ENCODE data around the gene PAN3. TPM values are rescaled to one million over a fixed set of nuclear protein-coding genes. Genes with fewer than 3 reads are reported as not detected.

PAN3 gene
- total and polyA plus RNA-seq, 2 experiments from 2014 or later = 7.8 to 25.1 TPM

DNA sequence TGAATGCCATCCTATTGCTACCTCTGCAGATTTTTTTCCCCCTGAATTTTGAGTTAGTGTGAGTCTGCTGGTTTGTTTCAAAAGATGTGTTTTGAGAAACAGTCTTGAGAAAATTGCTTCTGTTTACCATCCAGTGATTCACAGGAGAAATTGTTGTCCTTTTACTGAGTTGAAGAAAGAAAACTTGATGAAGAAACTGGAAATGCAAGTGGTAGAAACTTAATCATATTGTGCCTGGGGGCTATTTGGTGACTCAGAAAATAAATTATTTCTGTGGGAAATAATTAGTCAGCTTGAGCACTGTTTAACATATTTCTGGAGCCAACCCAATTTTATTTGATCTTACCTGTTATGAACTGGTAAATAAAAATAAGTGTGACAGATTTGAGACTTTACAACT is 35.4 kb downstream of the PAN3 start:
- no peaks in the 10 kb centered on the region for H3K9me3 ChIP-seq (ENCODE audit: low read depth)
- no peaks in the 10 kb centered on the region for H3K27me3 ChIP-seq
- no peaks in the 10 kb centered on the region for H3K4me1 ChIP-seq (ENCODE audit: low read depth)
- DNase-seq (ENCODE audit: low read depth in 1 of 2, low spot score in 1 of 2) = no peak
- H3K36me3 ChIP-seq = peaks cover 21% of the 10 kb centered on the region
- no peak overlapping the region for H3K4me3 ChIP-seq
- no peak overlapping the region for H3K27ac ChIP-seq
- TF ChIP-seq, protein P1, sequence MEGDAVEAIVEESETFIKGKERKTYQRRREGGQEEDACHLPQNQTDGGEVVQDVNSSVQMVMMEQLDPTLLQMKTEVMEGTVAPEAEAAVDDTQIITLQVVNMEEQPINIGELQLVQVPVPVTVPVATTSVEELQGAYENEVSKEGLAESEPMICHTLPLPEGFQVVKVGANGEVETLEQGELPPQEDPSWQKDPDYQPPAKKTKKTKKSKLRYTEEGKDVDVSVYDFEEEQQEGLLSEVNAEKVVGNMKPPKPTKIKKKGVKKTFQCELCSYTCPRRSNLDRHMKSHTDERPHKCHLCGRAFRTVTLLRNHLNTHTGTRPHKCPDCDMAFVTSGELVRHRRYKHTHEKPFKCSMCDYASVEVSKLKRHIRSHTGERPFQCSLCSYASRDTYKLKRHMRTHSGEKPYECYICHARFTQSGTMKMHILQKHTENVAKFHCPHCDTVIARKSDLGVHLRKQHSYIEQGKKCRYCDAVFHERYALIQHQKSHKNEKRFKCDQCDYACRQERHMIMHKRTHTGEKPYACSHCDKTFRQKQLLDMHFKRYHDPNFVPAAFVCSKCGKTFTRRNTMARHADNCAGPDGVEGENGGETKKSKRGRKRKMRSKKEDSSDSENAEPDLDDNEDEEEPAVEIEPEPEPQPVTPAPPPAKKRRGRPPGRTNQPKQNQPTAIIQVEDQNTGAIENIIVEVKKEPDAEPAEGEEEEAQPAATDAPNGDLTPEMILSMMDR (IDR thresholded peaks at IDR 0.05; ENCODE audit: low read depth, low read length) = no peak

DNA sequence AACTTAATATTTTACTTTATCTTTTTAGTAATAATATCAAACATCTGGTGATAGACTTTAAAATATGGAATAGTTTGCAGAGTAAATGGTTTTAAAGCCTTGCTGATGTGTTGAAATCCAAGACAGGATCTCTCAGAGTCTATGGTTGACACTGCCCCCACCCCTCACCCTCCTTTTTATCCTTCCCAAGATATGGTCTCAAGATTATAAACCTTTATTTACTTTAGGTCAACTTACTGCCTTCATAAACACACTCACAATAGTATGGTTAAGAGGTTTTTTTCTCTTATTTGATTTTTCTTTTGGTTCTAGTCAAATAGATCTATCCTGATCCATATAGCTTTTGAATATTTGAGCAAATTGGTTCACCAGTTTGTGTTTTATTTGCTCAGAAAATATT is 39.0 kb downstream of the PAN3 start:
- Histone ChIP-seq H3K27me3 (no peaks in the 10 kb centered on the region), H3K36me3 (peaks cover 21% of the 10 kb centered on the region), H3K4me3 (no peak overlapping the region), H3K9me3 (ENCODE audit: low read depth) (no peaks in the 10 kb centered on the region), H3K27ac (no peak overlapping the region), H3K4me1 (ENCODE audit: low read depth) (no peaks in the 10 kb centered on the region)
- DNase-seq (ENCODE audit: low read depth in 1 of 2, low spot score in 1 of 2) = no peak
- TF ChIP-seq, protein P1 (IDR thresholded peaks at IDR 0.05; ENCODE audit: low read depth, low read length) = no peak

- Histone ChIP-seq H3K27ac (no peak overlapping the region), H3K4me3 (no peak overlapping the region), H3K9me3 (ENCODE audit: low read depth) (no peaks in the 10 kb centered on the region), H3K4me1 (ENCODE audit: low read depth) (no peaks in the 10 kb centered on the region), H3K36me3 (peaks cover 21% of the 10 kb centered on the region), H3K27me3 (no peaks in the 10 kb centered on the region)
- no peak for DNase-seq (ENCODE audit: low read depth in 1 of 2, low spot score in 1 of 2)
- TF ChIP-seq, protein P1 (IDR thresholded peaks at IDR 0.05; ENCODE audit: low read depth, low read length) = no peak
These were observed 39.5 kb downstream of the PAN3 start for GRCh38 chr13:28177877-28178276.

GRCh38 chr13:28179974-28180373 is 41.6 kb downstream of the PAN3 start:
- no peaks in the 10 kb centered on the region for H3K27me3 ChIP-seq
- no peaks in the 10 kb centered on the region for H3K9me3 ChIP-seq (ENCODE audit: low read depth)
- no peak overlapping the region for H3K27ac ChIP-seq
- peaks cover 21% of the 10 kb centered on the region for H3K36me3 ChIP-seq
- TF ChIP-seq, protein P1 (IDR thresholded peaks at IDR 0.05; ENCODE audit: low read depth, low read length) = no peak
- DNase-seq (ENCODE audit: low read depth in 1 of 2, low spot score in 1 of 2) = no peak
- no peak overlapping the region for H3K4me3 ChIP-seq
- no peaks in the 10 kb centered on the region for H3K4me1 ChIP-seq (ENCODE audit: low read depth)

- Histone ChIP-seq H3K36me3 (peaks cover 15% of the 10 kb centered on the region), H3K27me3 (no peaks in the 10 kb centered on the region), H3K4me3 (no peak overlapping the region), H3K9me3 (ENCODE audit: low read depth) (no peaks in the 10 kb centered on the region), H3K27ac (no peak overlapping the region), H3K4me1 (ENCODE audit: low read depth) (no peaks in the 10 kb centered on the region)
- DNase-seq (ENCODE audit: low read depth in 1 of 2, low spot score in 1 of 2) = peak in 1 of 2 donors; percentile 20
- TF ChIP-seq, protein P1 (IDR thresholded peaks at IDR 0.05; ENCODE audit: low read depth, low read length) = no peak
These were observed 43.1 kb downstream of the PAN3 start for GRCh38 chr13:28181413-28181812.

- H3K4me3 ChIP-seq = no peak overlapping the region
- H3K27me3 ChIP-seq = no peaks in the 10 kb centered on the region
- no peaks in the 10 kb centered on the region for H3K36me3 ChIP-seq
- no peak overlapping the region for H3K27ac ChIP-seq
- DNase-seq (ENCODE audit: low read depth in 1 of 2, low spot score in 1 of 2) = peak in 1 of 2 donors; percentile 22
- H3K4me1 ChIP-seq (ENCODE audit: low read depth) = no peaks in the 10 kb centered on the region
- H3K9me3 ChIP-seq (ENCODE audit: low read depth) = no peaks in the 10 kb centered on the region
- TF ChIP-seq, protein P1 (IDR thresholded peaks at IDR 0.05; ENCODE audit: low read depth, low read length) = no peak
These were observed 46.9 kb downstream of the PAN3 start for GRCh38 chr13:28185256-28185655.

Measured in cardiac muscle cell (in vitro differentiated cells and primary cell).